GM12878 (cell line): ENCODE results near the gene THSD4. TPM values are rescaled to one million over a fixed set of nuclear protein-coding genes. Genes with fewer than 3 reads are reported as not detected.

Experiments
- ATAC-seq: fragments of 200-7000 bp; cut with Tn5 transposase; 3 replicates; pipeline ENCODE4 v1.9.1; 2020; ENCODE audit warnings: mild to moderate bottlenecking, moderate library complexity
- Bru-seq: library from RNA; stranded (reverse); fragments of 400-500 nt; gene quantifications from one replicate; lab custom pipeline; 2021; lab: Mats Ljungman, UMichigan
- BruChase-seq, 2 experiments: library from RNA; stranded (reverse); fragments of 400-500 nt; gene quantifications; one replicate each; lab custom pipeline; 2021; lab: Mats Ljungman, UMichigan
- BruUV-seq: library from RNA; stranded (reverse); fragments of 400-500 nt; replicated peaks from 2 replicates; lab custom pipeline; 2021; lab: Mats Ljungman, UMichigan
- CTCF ChIA-PET: fragments of 300-600 bp; sonication (Branson Sonifier 250); formaldehyde crosslinking; extraction: SDS; loops from one replicate; lab custom pipeline; 2021; ENCODE audit warnings: inconsistent platforms; lab: Yijun Ruan, JAX
- POLR2A ChIA-PET: fragments of 350-600 bp; formaldehyde crosslinking; extraction: SDS; loops from one replicate; lab custom pipeline; 2021; ENCODE audit warnings: inconsistent platforms; lab: Charles Lee
- RAD21 ChIA-PET: fragments of 300-600 bp; sonication (Branson Sonifier 250); formaldehyde crosslinking; loops from one replicate; lab custom pipeline; 2023; ENCODE audit warnings: antibody characterized with exemption; ENCODE audit not compliant: unreplicated experiment; lab: Charles Lee
- SMC1A ChIA-PET: fragments of 300-600 bp; sonication (Branson Sonifier 250); formaldehyde crosslinking; loops from one replicate; lab custom pipeline; 2023; ENCODE audit not compliant: unreplicated experiment, uncharacterized antibody; lab: Charles Lee
- DNase-seq: peaks from one replicate; pipeline ENCODE4 v3.0.0-alpha.2; 2011; ENCODE audit warnings: low read depth, low spot score
- FAIRE-seq: peaks from 3 replicates; lab custom pipeline; 2011; peaks lifted over from hg19 to GRCh38; lab: Jason Lieb, UNC
- H2AFZ ChIP-seq: 2 replicates; pipeline ENCODE4 v1.6.0; 2011; ENCODE audit warnings: low read depth, low read length, control low read depth; ENCODE audit not compliant: control insufficient read depth
- H3K27ac ChIP-seq: 2 replicates; pipeline ENCODE4 v1.5.1; 2011; ENCODE audit warnings: control low read depth; ENCODE audit not compliant: control insufficient read depth, insufficient read depth
- H3K27me3 ChIP-seq, 2 experiments: replicated peaks in 1 of 2; 2 replicates each; pipeline versions ENCODE4 v1.6.0 to v1.6.1; 2011; ENCODE audit warnings: low read length in 1 of 2; ENCODE audit not compliant: control insufficient read depth in 2 of 2, insufficient read depth in 2 of 2
- H3K36me3 ChIP-seq, 2 experiments: 2 replicates each; pipeline ENCODE4 v1.5.1; 2011; ENCODE audit warnings: low read length in 1 of 2; ENCODE audit not compliant: control insufficient read depth in 2 of 2, insufficient read depth in 2 of 2
- H3K4me1 ChIP-seq: 2 replicates; pipeline ENCODE4 v1.6.1; 2011; ENCODE audit warnings: mild to moderate bottlenecking, low read length, moderate library complexity, mixed read lengths; ENCODE audit not compliant: control insufficient read depth, insufficient read depth
- H3K4me2 ChIP-seq: 2 replicates; pipeline ENCODE4 v1.6.0; 2011; ENCODE audit warnings: control low read depth; ENCODE audit not compliant: control insufficient read depth, insufficient read depth
- H3K4me3 ChIP-seq: fragments of 200-600 bp; sonication (generic); 2 replicates; pipeline ENCODE4 v1.5.1; 2016
- H3K79me2 ChIP-seq: 2 replicates; pipeline ENCODE4 v1.6.0; 2011; ENCODE audit warnings: low read length; ENCODE audit not compliant: control insufficient read depth, insufficient read depth
- H3K9ac ChIP-seq: 2 replicates; pipeline ENCODE4 v1.8.0; 2011; ENCODE audit warnings: low read length, control low read depth, mixed read lengths; ENCODE audit not compliant: control insufficient read depth, insufficient read depth
- H3K9me3 ChIP-seq: replicated peaks from 3 replicates; pipeline ENCODE4 v1.5.1; 2011; ENCODE audit warnings: mild to moderate bottlenecking, low read length; ENCODE audit not compliant: control insufficient read depth, insufficient read depth
- H4K20me1 ChIP-seq: 2 replicates; pipeline ENCODE4 v1.6.0; 2011; ENCODE audit not compliant: control insufficient read depth, insufficient read depth
- BHLHE40 ChIP-seq, 2 experiments: fragments of 450-650 bp in 1 of 2; IDR thresholded peaks; 2 replicates each; pipeline ENCODE4 v1.6.1; 2011 to 2017; ENCODE audit warnings: low read depth in 2 of 2, borderline replicate concordance in 1 of 2, improper control_type of control experiment in 1 of 2, low read length in 1 of 2, mild to moderate bottlenecking in 1 of 2
- CHD4 ChIP-seq: fragments of 200-600 bp; sonication (generic); IDR thresholded peaks from 2 replicates; pipeline ENCODE4 v1.6.1; 2016; ENCODE audit warnings: mild to moderate bottlenecking
- GABPA ChIP-seq: IDR thresholded peaks from 2 replicates; pipeline ENCODE4 v1.6.1; 2014; ENCODE audit warnings: antibody characterized with exemption, low read depth, mild to moderate bottlenecking, inconsistent platforms
- NR2F1 ChIP-seq: fragments of 450-650 bp; conservative IDR thresholded peaks from 2 replicates; pipeline ENCODE4 v1.6.1; 2017; ENCODE audit warnings: mild to moderate bottlenecking
- RAD21 ChIP-seq: IDR thresholded peaks from 2 replicates; pipeline ENCODE4 v1.6.1; 2011; ENCODE audit warnings: mild to moderate bottlenecking, low read depth, low read length, moderate library complexity; ENCODE audit not compliant: insufficient read depth
- SMC3 ChIP-seq: IDR thresholded peaks from 2 replicates; pipeline ENCODE4 v1.6.1; 2011; ENCODE audit warnings: low read length, improper control_type of control experiment, borderline replicate concordance
- YY1 ChIP-seq: IDR thresholded peaks from 2 replicates; pipeline ENCODE4 v1.6.1; 2011; ENCODE audit warnings: low read depth, mild to moderate bottlenecking, low read length
- WGBS: methylation state at CpG from one replicate; pipeline ENCODE4 v1.1.6; 2016; ENCODE audit warnings: low lambda C conversion rate; ENCODE audit not compliant: insufficient replicate concordance, insufficient coverage; ENCODE audit errors: missing lambda C conversion rate; 5-methylcytosine and 5-hydroxymethylcytosine counted together
- in situ Hi-C: fragments of 300-500 bp; cut with MboI; formaldehyde crosslinking; loops from 9 replicates; pipeline ENCODE4 v1.14.3; 2018; ENCODE audit warnings: mixed read lengths
- intact Hi-C: fragments of 100-400 bp; cut with micrococcal nuclease; formaldehyde crosslinking; loops from one replicate; pipeline ENCODE4 v1.14.2; 2022; ENCODE audit not compliant: unreplicated experiment
- long read RNA-seq, 2 experiments: library from polyadenylated mRNA; unstranded; transcript quantifications; one replicate each; pipeline ENCODE4 v2.0.0, GENCODE V29; 2019 to 2020
- polyA minus RNA-seq, 3 experiments: library from RNA; depleted of rRNA, polyadenylated mRNA; stranded (reverse); fragments of >200 nt; gene quantifications; 2 replicates each; pipeline ENCODE4 v1.2.3, GENCODE V29; 2011
- polyA plus RNA-seq, 11 experiments: library from polyadenylated mRNA; depleted of rRNA in 4 of 11; unstranded in 6 of 11; stranded (reverse) in 5 of 11; fragments of >200 nt; fragmentation: Nextera tagmentation in 4 of 11; fragmentation: Illumina TruSeq in 1 of 11; extraction: Ambion mirVana in 4 of 11; extraction: Trizol in 1 of 11; gene quantifications; 1 replicate in 1 of 11; 2 replicates in 10 of 11; pipeline versions ENCODE4 v1.2.1 to v1.2.3, GENCODE V29; 2011 to 2016; ENCODE audit warnings: inconsistent platforms in 2 of 11, missing spikeins in 2 of 11, low read depth in 1 of 11
- total RNA-seq, 4 experiments: library from RNA; depleted of rRNA in 3 of 4; stranded (reverse); fragments of >200 nt in 3 of 4; fragmentation: Illumina TruSeq in 1 of 4; extraction: Trizol in 1 of 4; gene quantifications; 2 replicates each; pipeline versions ENCODE4 v1.2.1 to v1.2.3, GENCODE V29; 2013 to 2021
- TF ChIP-seq, protein P1 (sequence below): fragments of 150-350 bp; IDR thresholded peaks from 2 replicates; pipeline ENCODE4 v1.6.1; 2014; ENCODE audit warnings: mild to moderate bottlenecking, low read depth, low read length
- TF ChIP-seq, protein P2 (sequence below), 3 experiments: IDR thresholded peaks in 2 of 3; conservative IDR thresholded peaks in 1 of 3; 2 replicates each; pipeline ENCODE4 v1.5.1; 2011; ENCODE audit warnings: low read depth in 3 of 3, low read length in 3 of 3, mild to moderate bottlenecking in 3 of 3, control low read depth in 2 of 3, moderate library complexity in 2 of 3, inconsistent platforms in 1 of 3, mixed read lengths in 1 of 3; ENCODE audit not compliant: control insufficient read depth in 2 of 3, insufficient read depth in 1 of 3; ENCODE audit errors: extremely low read depth in 1 of 3

THSD4 gene
- not detected in 2 replicates for total RNA-seq (2013; cell fraction: nucleolus; rRNA removed)
- total RNA-seq (2014; rRNA removed) = 0.27 TPM in 1 of 2 replicates, not detected in the other
- 0.05 TPM in 1 of 2 replicates, not detected in the other for total RNA-seq (2014; rRNA removed; fragmentation: Illumina TruSeq; extraction: Trizol)
- 0.03 and 0.13 TPM in 2 replicates for total RNA-seq (2021)
- polyA plus RNA-seq (2011; ENCODE audit: low read depth) = not detected
- polyA plus RNA-seq (2011; rRNA removed) = 0.05 TPM in 1 of 2 replicates, not detected in the other
- 0.03 and 0.06 TPM in 2 replicates for polyA plus RNA-seq (2011; cell fraction: cytosol; rRNA removed)
- polyA plus RNA-seq (2011; cell fraction: nucleus; rRNA removed) = 0.04 TPM in 1 of 2 replicates, not detected in the other
- 0.01 TPM in 1 of 2 replicates, not detected in the other for polyA plus RNA-seq (2012)
- polyA plus RNA-seq (2014; fragmentation: Illumina TruSeq; extraction: Trizol) = 0.04 TPM in 1 of 2 replicates, not detected in the other
- polyA plus RNA-seq (2014; fragmentation: Nextera tagmentation; extraction: Ambion mirVana) = not detected
- not detected in 2 replicates for polyA plus RNA-seq (2014; rRNA removed)
- not detected for polyA plus RNA-seq (2016; fragmentation: Nextera tagmentation; extraction: Ambion mirVana)
- polyA minus RNA-seq (2011; rRNA and poly(A)+ RNA removed) = 0.15 and 0.51 TPM in 2 replicates
- 0.40 and 0.42 TPM in 2 replicates for polyA minus RNA-seq (2011; cell fraction: cytosol; rRNA and poly(A)+ RNA removed)
- polyA minus RNA-seq (2011; cell fraction: nucleus; rRNA and poly(A)+ RNA removed) = 0.24 and 0.77 TPM in 2 replicates
- percentile 9 among the genes with signal in this experiment for Bru-seq, nascent RNA
- BruChase-seq, experiment 1, labeled RNA remaining after a 6-hour chase = percentile 13 among the genes with signal in this experiment
- BruChase-seq, experiment 2, labeled RNA remaining after a 2-hour chase = percentile 20 among the genes with signal in this experiment
- long read RNA-seq, experiment 1 = 0 reads
- long read RNA-seq, experiment 2, partial matches to known transcripts = 0 of 3 reads
- long read RNA-seq, experiment 2, other reads (novel, unspliced or antisense) = 3 of 3 reads

GRCh38 chr15:71114887-71115566 lies at the start of gene THSD4:
Gene THSD4, plus strand, starts transcription at chr15:71115471.
- RAD21 ChIA-PET = no interaction called here
- peak; percentile 31 for FAIRE-seq
- CTCF ChIA-PET = no interaction called here

More at GRCh38 chr15:71114887-71115566, at the start of gene THSD4:
- TF ChIP-seq GABPA (no peak), BHLHE40 (IDR thresholded peaks at IDR 0.05; ENCODE audit: borderline replicate concordance in 1 of 2, low read depth in 2 of 2, low read length in 1 of 2) (0 out of 4 replicates have a peak, but pooled peaks of 1 of the 2 experiments have one; percentile 4), CHD4 (no peak), NR2F1 (peak; percentile 92), YY1 (0 out of 2 replicates have a peak, but pooled peaks have one; percentile 35), SMC3 (peak; percentile 54), RAD21 (peak; percentile 58)
- TF ChIP-seq, protein P1, sequence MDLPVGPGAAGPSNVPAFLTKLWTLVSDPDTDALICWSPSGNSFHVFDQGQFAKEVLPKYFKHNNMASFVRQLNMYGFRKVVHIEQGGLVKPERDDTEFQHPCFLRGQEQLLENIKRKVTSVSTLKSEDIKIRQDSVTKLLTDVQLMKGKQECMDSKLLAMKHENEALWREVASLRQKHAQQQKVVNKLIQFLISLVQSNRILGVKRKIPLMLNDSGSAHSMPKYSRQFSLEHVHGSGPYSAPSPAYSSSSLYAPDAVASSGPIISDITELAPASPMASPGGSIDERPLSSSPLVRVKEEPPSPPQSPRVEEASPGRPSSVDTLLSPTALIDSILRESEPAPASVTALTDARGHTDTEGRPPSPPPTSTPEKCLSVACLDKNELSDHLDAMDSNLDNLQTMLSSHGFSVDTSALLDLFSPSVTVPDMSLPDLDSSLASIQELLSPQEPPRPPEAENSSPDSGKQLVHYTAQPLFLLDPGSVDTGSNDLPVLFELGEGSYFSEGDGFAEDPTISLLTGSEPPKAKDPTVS = no peak
- TF ChIP-seq, protein P2, sequence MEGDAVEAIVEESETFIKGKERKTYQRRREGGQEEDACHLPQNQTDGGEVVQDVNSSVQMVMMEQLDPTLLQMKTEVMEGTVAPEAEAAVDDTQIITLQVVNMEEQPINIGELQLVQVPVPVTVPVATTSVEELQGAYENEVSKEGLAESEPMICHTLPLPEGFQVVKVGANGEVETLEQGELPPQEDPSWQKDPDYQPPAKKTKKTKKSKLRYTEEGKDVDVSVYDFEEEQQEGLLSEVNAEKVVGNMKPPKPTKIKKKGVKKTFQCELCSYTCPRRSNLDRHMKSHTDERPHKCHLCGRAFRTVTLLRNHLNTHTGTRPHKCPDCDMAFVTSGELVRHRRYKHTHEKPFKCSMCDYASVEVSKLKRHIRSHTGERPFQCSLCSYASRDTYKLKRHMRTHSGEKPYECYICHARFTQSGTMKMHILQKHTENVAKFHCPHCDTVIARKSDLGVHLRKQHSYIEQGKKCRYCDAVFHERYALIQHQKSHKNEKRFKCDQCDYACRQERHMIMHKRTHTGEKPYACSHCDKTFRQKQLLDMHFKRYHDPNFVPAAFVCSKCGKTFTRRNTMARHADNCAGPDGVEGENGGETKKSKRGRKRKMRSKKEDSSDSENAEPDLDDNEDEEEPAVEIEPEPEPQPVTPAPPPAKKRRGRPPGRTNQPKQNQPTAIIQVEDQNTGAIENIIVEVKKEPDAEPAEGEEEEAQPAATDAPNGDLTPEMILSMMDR (IDR thresholded peaks at IDR 0.05 in 2 of 3, conservative IDR thresholded peaks at IDR 0.05 in 1 of 3; ENCODE audit: control insufficient read depth in 2 of 3, extremely low read depth in 1 of 3, insufficient read depth in 1 of 3, low read depth in 3 of 3, low read length in 3 of 3) = peak; percentile 63 to 94 (median 84)
- ATAC-seq (peak; percentile 94), DNase-seq (no peak)
- H3K4me2 ChIP-seq = peak within 1 kb of the TSS; percentile 45; the same call in 1 of the 2 replicates
- SMC1A ChIA-PET = no interaction called here
- no TSS peak for BruUV-seq
- H2AFZ ChIP-seq = no peak within 1 kb of the TSS; the same call in 1 of the 2 replicates
- no peaks in the 10 kb centered on the region for H3K9me3 ChIP-seq
- no peaks in the 10 kb centered on the region for H3K79me2 ChIP-seq
- POLR2A ChIA-PET = no interaction called here
- H3K9ac ChIP-seq = no peak within 1 kb of the TSS
- H4K20me1 ChIP-seq = no peaks in the 10 kb centered on the region
- no peaks in the 10 kb centered on the region for H3K4me1 ChIP-seq
- 29% methylated on average over 33 of the region's 52 CpGs for WGBS
- no peaks in the 10 kb centered on the region for H3K36me3 ChIP-seq
- peak within 1 kb of the TSS; percentile 28; the same call in 1 of the 2 replicates for H3K4me3 ChIP-seq
- in situ Hi-C loops (loop anchor here (25.0 kb wide), 1 partner anchor 322 kb away; no protein-coding TSS in a partner anchor), intact Hi-C loops (loop anchor here (5.0 kb wide), 1 partner anchor 327 kb away; no protein-coding TSS in a partner anchor)
- H3K27ac ChIP-seq = no peak within 1 kb of the TSS
- H3K27me3 ChIP-seq = peaks cover 2 to 5% of the 10 kb centered on the region in 2 experiments; a peak in 1 of 4 replicates
